SK-N-MC (cell line): Measurements from ENCODE around the gene TRNP1.

Experiments
- EZH2 ChIP-seq: fragments of 200-600 bp; sonication (generic); IDR thresholded peaks from one replicate; pipeline ENCODE4 v1.6.1; 2017; ENCODE audit warnings: antibody characterized with exemption
- POLR2AphosphoS5 ChIP-seq: IDR thresholded peaks from 2 replicates; pipeline ENCODE4 v1.6.1; 2012; ENCODE audit warnings: mild to moderate bottlenecking, low read depth, low read length, borderline replicate concordance

DNA sequence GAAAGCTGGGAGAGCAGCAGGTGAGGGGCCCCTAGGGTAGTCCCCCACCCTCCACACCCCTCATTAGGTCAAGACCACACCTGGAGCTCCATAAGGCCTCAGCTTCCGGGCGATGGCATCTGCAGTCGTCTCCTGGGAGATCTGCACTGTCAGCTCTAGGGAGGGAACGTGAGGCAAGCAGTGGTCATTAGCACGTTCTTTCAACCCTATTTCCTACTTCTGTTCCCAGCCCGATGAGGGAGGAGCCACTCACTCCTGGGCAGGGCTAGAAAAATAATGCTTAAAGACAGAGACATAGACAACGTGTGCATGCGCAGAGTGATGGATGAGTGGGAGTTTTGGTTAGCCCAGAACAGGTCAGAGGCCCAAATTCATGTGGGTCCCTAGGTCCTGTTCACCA, 42.9 kb upstream of the TRNP1 start:
- TF ChIP-seq EZH2 (no peak), POLR2AphosphoS5 (no peak)
